NCI-H2227 (cell line): ENCODE results near the gene PPFIA4.
"Not testable (repeated sequence)": the region's sequence is repeated elsewhere in the genome, so short reads cannot be mapped to it uniquely, and the experiment has no call there.

ENCODE experiments used
- DNase-seq: peaks from one replicate; lab custom pipeline; 2025; ENCODE audit not compliant: unreplicated experiment; lab: John Stamatoyannopoulos, UW

PPFIA4 gene

DNA sequence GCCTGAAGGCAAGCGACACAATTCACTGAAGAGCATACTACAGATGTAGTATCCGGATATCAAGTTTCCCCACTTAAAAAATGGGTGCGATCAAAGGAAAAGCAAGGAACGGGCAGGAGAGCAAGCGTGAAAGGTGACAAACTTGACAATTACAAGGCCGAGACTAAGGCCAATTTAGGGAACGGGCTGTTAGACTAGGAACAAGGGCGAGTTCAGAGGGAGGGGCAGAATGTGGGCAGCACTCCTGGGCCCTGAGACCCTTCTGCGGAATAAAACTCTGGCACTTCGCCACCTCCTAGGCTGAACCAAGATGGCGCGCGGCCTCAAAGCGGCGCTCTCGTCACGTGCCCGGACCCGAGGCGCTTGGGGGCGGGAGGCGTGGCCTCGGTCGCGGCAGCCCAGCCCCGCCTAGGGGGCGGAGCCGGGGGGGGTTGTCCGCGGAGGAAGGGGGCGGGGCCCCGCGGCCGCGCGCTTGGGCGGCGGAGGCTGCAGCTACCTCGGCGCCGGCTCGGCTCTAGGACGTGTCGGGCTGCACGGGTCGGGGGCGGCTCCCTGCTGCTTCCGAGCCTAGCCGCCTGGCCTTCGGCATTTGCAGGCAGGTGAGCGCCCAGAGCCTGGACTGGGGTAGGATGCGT lies at the start of gene PPFIA4:
TSS of gene PPFIA4 (plus strand) at position 461 of the 635 bp plus-strand sequence. CDS start 12,518 bp downstream, outside the sequence.
- peak; percentile 97 for DNase-seq

- no peak for DNase-seq
Measured at GRCh38 chr1:202976633-202977032, 49.7 kb upstream of the PPFIA4 start.

GRCh38 chr1:202979459-202979858 lies 46.8 kb upstream of the PPFIA4 start:
- no peak for DNase-seq

- DNase-seq, result no peak
Measured at GRCh38 chr1:202981939-202982338, 44.4 kb upstream of the PPFIA4 start.

- DNase-seq, result no peak
Measured at GRCh38 chr1:202982715-202983430, 43.4 kb upstream of the PPFIA4 start.

DNA sequence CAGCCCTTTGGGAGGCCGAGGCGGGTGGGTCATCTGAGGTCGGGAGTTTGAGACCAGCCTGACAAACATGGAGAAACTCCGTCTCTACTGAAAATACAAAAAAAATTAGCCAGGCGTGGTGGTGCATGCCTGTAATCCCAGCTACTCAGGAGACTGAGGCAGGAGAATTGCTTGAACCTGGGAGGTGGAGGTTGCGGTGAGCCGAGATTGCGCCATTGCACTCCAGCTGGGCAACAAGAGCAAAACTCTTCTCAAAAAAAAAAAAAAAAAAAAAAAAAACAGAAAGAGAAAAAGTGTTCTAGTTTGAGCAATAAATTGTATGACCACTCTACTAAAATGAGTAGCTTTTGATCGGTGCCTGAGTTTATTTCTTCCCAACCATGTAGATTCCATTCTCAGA lies 40.2 kb upstream of the PPFIA4 start:
- not testable (repeated sequence) for DNase-seq

DNA sequence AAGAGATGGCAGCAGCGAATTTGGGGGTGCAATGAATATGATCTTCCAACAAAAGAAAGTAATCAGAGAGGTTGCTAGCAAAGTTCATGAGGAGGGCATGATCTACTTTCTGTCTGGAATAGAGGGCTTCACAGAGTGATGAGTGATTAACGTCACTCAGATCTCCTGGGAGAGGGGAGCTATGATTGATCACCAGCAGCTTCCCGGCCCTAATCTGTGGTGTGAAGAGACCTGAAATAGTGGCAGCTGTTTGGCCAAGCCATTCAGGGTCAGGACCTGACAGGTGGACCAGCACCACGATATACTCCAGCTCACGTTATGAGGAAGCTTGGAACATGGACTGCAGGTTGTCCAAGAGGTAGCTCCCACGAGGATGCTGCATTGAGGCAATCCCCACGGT lies 39.0 kb upstream of the PPFIA4 start:
- DNase-seq, result no peak

GRCh38 chr1:202987922-202988583 lies 38.2 kb upstream of the PPFIA4 start:
- DNase-seq, result no peak

- no peak for DNase-seq
Measured at GRCh38 chr1:202989879-202990278, 36.4 kb upstream of the PPFIA4 start.

- no peak for DNase-seq
Measured at GRCh38 chr1:202991112-202991511, 35.2 kb upstream of the PPFIA4 start.

DNA sequence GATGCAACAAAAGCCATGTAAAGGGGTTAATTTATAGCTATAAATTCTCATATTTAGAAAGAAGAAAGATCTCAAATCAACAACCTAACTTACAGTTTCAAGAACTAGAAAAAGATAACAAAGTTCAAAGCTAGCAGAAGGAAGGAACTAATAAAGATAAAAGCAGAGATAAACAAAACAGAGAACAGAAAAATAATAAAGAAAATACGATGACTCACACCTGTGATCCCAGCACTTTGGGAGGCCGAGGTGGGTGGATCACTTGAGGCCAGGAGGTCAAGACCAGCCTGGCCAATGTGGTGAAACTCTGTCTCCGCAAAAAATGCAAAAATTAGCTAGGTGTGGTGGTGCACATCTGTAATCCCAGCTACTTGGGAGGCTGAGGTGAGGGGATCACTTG lies 31.5 kb upstream of the PPFIA4 start:
- no peak for DNase-seq

- peak; percentile 57 for DNase-seq
Measured at GRCh38 chr1:202998836-202999750, 27.2 kb upstream of the PPFIA4 start.

DNA sequence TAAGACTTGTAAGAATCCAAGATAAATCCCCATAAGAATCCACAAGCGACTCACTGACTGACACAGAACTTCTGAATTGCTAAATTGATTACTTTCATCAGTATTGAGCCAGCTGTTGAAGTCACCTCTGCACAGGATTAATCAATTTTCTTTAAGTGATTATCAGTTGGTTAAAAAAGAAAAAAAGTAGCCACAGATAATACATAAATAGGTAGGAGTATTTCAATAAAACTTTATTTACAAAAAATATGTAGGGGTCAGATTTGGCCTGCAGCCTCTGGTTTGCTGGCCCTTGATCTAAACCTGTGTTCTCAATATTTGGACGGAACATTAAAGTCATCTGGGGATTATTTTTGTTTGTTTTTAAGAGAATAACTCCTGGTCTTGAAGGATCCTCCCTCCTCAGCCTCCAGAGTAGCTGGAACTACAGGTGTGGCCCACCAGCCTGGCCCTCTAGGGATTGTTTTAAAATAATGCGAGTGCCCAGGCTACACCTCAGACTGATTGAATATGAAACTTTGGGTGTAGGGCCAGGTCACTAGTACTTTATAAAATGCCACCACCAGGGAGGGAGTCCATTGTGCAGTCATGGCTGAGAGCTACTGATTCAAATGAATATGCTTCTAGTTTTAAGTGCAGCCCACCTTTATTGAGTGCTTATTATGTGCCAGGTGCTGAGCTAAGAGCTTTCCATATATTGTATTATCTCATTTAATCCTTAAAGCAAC lies 25.9 kb upstream of the PPFIA4 start:
- no peak for DNase-seq

GRCh38 chr1:203001986-203002385 lies 24.3 kb upstream of the PPFIA4 start:
- DNase-seq, result no peak

DNA sequence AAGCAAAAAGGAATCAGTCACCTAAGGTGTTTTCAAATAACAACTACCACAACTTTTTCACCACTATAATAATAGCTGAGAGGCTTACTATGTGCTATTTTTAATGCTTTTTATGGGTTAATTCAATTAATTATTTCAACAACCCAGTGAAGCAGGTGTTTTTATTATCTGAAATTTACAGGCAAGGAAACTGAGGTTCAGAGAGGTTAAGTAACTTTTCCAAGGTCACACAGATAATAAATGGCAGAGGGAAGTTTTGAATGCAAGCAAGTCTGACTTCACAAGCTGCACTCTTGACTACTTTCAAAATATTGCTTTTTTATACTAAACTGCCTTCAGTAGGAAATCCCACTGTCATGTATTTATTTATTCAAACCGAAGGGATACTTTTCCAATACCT lies 23.3 kb upstream of the PPFIA4 start:
- no peak for DNase-seq

GRCh38 chr1:203005395-203006142 lies 20.7 kb upstream of the PPFIA4 start:
- not testable (repeated sequence) for DNase-seq

GRCh38 chr1:203006948-203007871 lies 19.1 kb upstream of the PPFIA4 start, which contains the start of gene TMEM183A:
Gene TMEM183A, plus strand, starts transcription at chr1:203007374. Its CDS starts 92 bp downstream, at chr1:203007466.
- DNase-seq, result peak; percentile 99

DNA sequence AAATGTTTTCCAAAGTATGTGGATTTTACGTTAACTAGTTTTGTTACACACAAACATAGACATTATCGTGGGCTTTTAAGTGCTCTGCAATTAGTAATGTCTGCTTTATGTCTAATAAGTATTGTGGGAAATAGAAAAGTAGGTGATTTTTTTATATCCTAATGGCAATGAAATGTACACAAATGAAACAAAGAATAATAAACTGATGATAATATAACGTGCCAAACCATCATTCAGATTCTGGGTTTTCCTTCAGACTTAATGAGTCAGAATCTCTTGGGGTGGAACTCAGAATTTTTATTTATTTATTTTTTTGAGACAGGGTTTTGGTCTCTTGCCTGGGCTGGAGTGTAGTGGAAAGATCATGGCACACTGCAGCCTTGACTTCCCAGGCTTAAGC lies 17.1 kb upstream of the PPFIA4 start:
- no peak for DNase-seq

- no peak for DNase-seq
Measured at GRCh38 chr1:203011582-203011981, 14.7 kb upstream of the PPFIA4 start.
